Endothelial cell of umbilical vein (primary cell): Measurements from ENCODE around the gene NFIC. TPM values are rescaled to one million over a fixed set of nuclear protein-coding genes. Genes with fewer than 3 reads are reported as not detected.

Experiments
- BruUV-seq: library from RNA; stranded (reverse); fragments of 400-500 nt; replicated peaks from 2 replicates; lab custom pipeline; 2021; lab: Mats Ljungman, UMichigan
- CTCF ChIA-PET: fragments of 300-600, 350-600 bp; sonication (Branson Sonifier 250); formaldehyde crosslinking; loops from one replicate; lab custom pipeline; 2021; ENCODE audit warnings: antibody characterized with exemption, inconsistent platforms; lab: Charles Lee
- POLR2A ChIA-PET: fragments of 300-600, 350-600 bp; sonication (Branson Sonifier 250); formaldehyde crosslinking; loops from one replicate; lab custom pipeline; 2021; ENCODE audit warnings: antibody characterized with exemption, inconsistent platforms; lab: Charles Lee
- DNase-seq: peaks from one replicate; pipeline ENCODE4 v3.0.0-alpha.2; 2011; ENCODE audit warnings: low read depth, low spot score
- FAIRE-seq: peaks from 2 replicates; lab custom pipeline; 2011; peaks lifted over from hg19 to GRCh38; lab: Jason Lieb, UNC
- H2AFZ ChIP-seq: 2 replicates; pipeline ENCODE4 v1.6.0; 2012; ENCODE audit warnings: low read depth, low read length, control low read depth, inconsistent platforms
- H3K27ac ChIP-seq: 2 replicates; pipeline ENCODE4 v1.5.1; 2011; ENCODE audit warnings: low read depth, mild to moderate bottlenecking, control low read depth, low read length, moderate library complexity; ENCODE audit not compliant: insufficient read depth
- H3K27me3 ChIP-seq, 2 experiments: 2 replicates each; pipeline versions ENCODE4 v1.6.0 to v1.6.1; 2011; ENCODE audit warnings: low read length in 2 of 2, mixed read lengths in 1 of 2; ENCODE audit not compliant: control insufficient read depth in 2 of 2, insufficient read depth in 2 of 2
- H3K36me3 ChIP-seq, 2 experiments: 2 replicates in 1 of 2; 3 replicates in 1 of 2; pipeline ENCODE4 v1.5.1; 2011; ENCODE audit warnings: low read length in 2 of 2, mild to moderate bottlenecking in 1 of 2, moderate library complexity in 1 of 2; ENCODE audit not compliant: control insufficient read depth in 2 of 2, insufficient read depth in 2 of 2; ENCODE audit errors: extremely low read depth in 1 of 2
- H3K4me1 ChIP-seq: 3 replicates; pipeline ENCODE4 v1.5.1; 2011; ENCODE audit warnings: mild to moderate bottlenecking, low read length; ENCODE audit not compliant: control insufficient read depth, insufficient read depth; ENCODE audit errors: extremely low read depth
- H3K4me2 ChIP-seq: 2 replicates; pipeline ENCODE4 v1.6.1; 2011; ENCODE audit warnings: low read length, control low read depth, mixed read lengths; ENCODE audit not compliant: insufficient read depth
- H3K4me3 ChIP-seq, 3 experiments: fragments of 200-600 bp in 1 of 3; sonication (generic), shearing (Covaris generic) in 1 of 3; replicated peaks in 1 of 3; 2 replicates each; pipeline ENCODE4 v1.5.1; 2011 to 2016; ENCODE audit warnings: control low read depth in 3 of 3, low read length in 3 of 3, mild to moderate bottlenecking in 2 of 3, inconsistent platforms in 1 of 3, low read depth in 1 of 3, moderate library complexity in 1 of 3; ENCODE audit not compliant: insufficient read depth in 1 of 3
- H3K79me2 ChIP-seq: 2 replicates; pipeline ENCODE4 v1.6.0; 2012; ENCODE audit warnings: low read length, inconsistent platforms; ENCODE audit not compliant: control insufficient read depth, insufficient read depth
- H3K9ac ChIP-seq: replicated peaks from 2 replicates; pipeline ENCODE3; 2011; ENCODE audit warnings: low read length, control low read depth; ENCODE audit not compliant: insufficient read depth; ENCODE audit errors: extremely low read depth
- H3K9me1 ChIP-seq: replicated peaks from 3 replicates; pipeline ENCODE4 v1.6.0; 2011; ENCODE audit warnings: mild to moderate bottlenecking, low read length; ENCODE audit not compliant: control insufficient read depth, insufficient read depth; ENCODE audit errors: extremely low read depth
- H3K9me3 ChIP-seq: replicated peaks from 2 replicates; pipeline ENCODE4 v1.5.1; 2012; ENCODE audit warnings: low read length, inconsistent platforms; ENCODE audit not compliant: control insufficient read depth, insufficient read depth
- H4K20me1 ChIP-seq: replicated peaks from 2 replicates; pipeline ENCODE3; 2011; ENCODE audit warnings: mild to moderate bottlenecking, low read length; ENCODE audit not compliant: control insufficient read depth, insufficient read depth; ENCODE audit errors: extremely low read depth
- CTCF ChIP-seq, 2 donors: IDR thresholded peaks; 1 replicate in 1 of 2; 2 replicates in 1 of 2; pipeline ENCODE4 v1.5.1; 2011; ENCODE audit warnings: low read length in 2 of 2, mild to moderate bottlenecking in 2 of 2, moderate library complexity in 2 of 2, control low read depth in 1 of 2, inconsistent platforms in 1 of 2, low read depth in 1 of 2; ENCODE audit not compliant: insufficient read depth in 1 of 2; ENCODE audit errors: extremely low read depth in 1 of 2
- EZH2 ChIP-seq: IDR thresholded peaks from 2 replicates; pipeline ENCODE4 v1.6.1; 2012; ENCODE audit warnings: borderline replicate concordance, low read depth, mild to moderate bottlenecking, moderate library complexity, low read length, inconsistent platforms; ENCODE audit not compliant: severe bottlenecking
- FOS ChIP-seq: IDR thresholded peaks from 2 replicates; pipeline ENCODE4 v1.6.1; 2011; ENCODE audit warnings: mild to moderate bottlenecking, low read length, moderate library complexity, borderline replicate concordance; ENCODE audit not compliant: insufficient read depth
- GATA2 ChIP-seq: IDR thresholded peaks from 2 replicates; pipeline ENCODE4 v1.7.0; 2011; ENCODE audit warnings: low read depth, mild to moderate bottlenecking, moderate library complexity, mixed read lengths, low read length; ENCODE audit not compliant: insufficient read length, insufficient read depth
- JUN ChIP-seq: IDR thresholded peaks from 2 replicates; pipeline ENCODE4 v1.6.1; 2011; ENCODE audit warnings: borderline replicate concordance, low read depth; ENCODE audit not compliant: insufficient read length, insufficient read depth
- MAX ChIP-seq: IDR thresholded peaks from 2 replicates; pipeline ENCODE4 v1.6.1; 2011; ENCODE audit not compliant: insufficient read depth, insufficient read length
- MYC ChIP-seq: IDR thresholded peaks from one replicate; pipeline ENCODE4 v1.6.1; 2011; ENCODE audit warnings: mild to moderate bottlenecking, low read depth, low read length
- POLR2A ChIP-seq: IDR thresholded peaks from 2 replicates; pipeline ENCODE4 v1.6.1; 2012; ENCODE audit warnings: low read depth, mild to moderate bottlenecking, control low read depth, low read length
- POLR2AphosphoS5 ChIP-seq: IDR thresholded peaks from 2 replicates; pipeline ENCODE4 v1.6.1; 2012; ENCODE audit warnings: low read depth, mild to moderate bottlenecking, control low read depth, low read length, moderate library complexity; ENCODE audit not compliant: insufficient read depth
- dilution Hi-C: fragments of 300-500 bp; cut with MboI; formaldehyde crosslinking; loops from one replicate; pipeline ENCODE4 v1.15.0; 2019; ENCODE audit warnings: low sequenced_read_pairs; ENCODE audit not compliant: extremely low pct_ligation_motif_present
- intact Hi-C: fragments of 100-400 bp; cut with micrococcal nuclease; formaldehyde crosslinking; loops from one replicate; pipeline ENCODE4 v1.10.0; 2022
- polyA plus RNA-seq, 4 experiments: library from polyadenylated mRNA; depleted of rRNA in 3 of 4; stranded (reverse) in 3 of 4; unstranded in 1 of 4; fragments of >200 nt; gene quantifications; 2 replicates each; pipeline versions ENCODE4 v1.2.1 to v1.2.3, GENCODE V29; 2011 to 2012; ENCODE audit warnings: missing spikeins in 1 of 4
- total RNA-seq: library from RNA; stranded (reverse); gene quantifications from 2 replicates; pipeline ENCODE4 v1.2.3, GENCODE V29; 2021

Gene NFIC
- total and polyA plus RNA-seq, 2 donors (not counting 3 experiments of a cell fraction or from before 2014, with no cell fraction given), result 11.4 to 133 TPM

- intact Hi-C loops, result no loop called here
- TF ChIP-seq POLR2AphosphoS5 (no peak), JUN (no peak), MAX (no peak), POLR2A (no peak), FOS (no peak), CTCF (IDR thresholded peaks at IDR 0.05; ENCODE audit: extremely low read depth in 1 of 2, insufficient read depth in 1 of 2, low read depth in 1 of 2, low read length in 2 of 2) (no peak), EZH2 (no peak), MYC (no peak), GATA2 (no peak)
- H3K4me1 ChIP-seq, result no peaks in the 10 kb centered on the region
- DNase-seq (no peak), FAIRE-seq (no peak)
- H4K20me1 ChIP-seq, result no peaks in the 10 kb centered on the region
- no peaks in the 10 kb centered on the region for H3K9me1 ChIP-seq
- no peak overlapping the region for H3K4me2 ChIP-seq
- H3K36me3 ChIP-seq, result no peaks in the 10 kb centered on the region
- H3K79me2 ChIP-seq, result no peaks in the 10 kb centered on the region
- H3K27me3 ChIP-seq, result no peaks in the 10 kb centered on the region
- BruUV-seq, result no TSS peak
- dilution Hi-C loops, result no loop called here
- no peak overlapping the region for H3K27ac ChIP-seq
- H2AFZ ChIP-seq, result no peak overlapping the region
- no peaks in the 10 kb centered on the region for H3K9me3 ChIP-seq
- CTCF ChIA-PET, result interaction anchor here (0.8 to 4.0 kb wide), 4 partner anchors 91 to 134 kb away, joined by 3 to 32 read pairs (median 4); no protein-coding TSS in a partner anchor
- no peak overlapping the region for H3K9ac ChIP-seq
- POLR2A ChIA-PET, result no interaction called here
- no peak overlapping the region for H3K4me3 ChIP-seq
These were observed 27.7 kb upstream of the NFIC start for GRCh38 chr19:3338541-3339181.
